ENCODE data around the gene LGALS3. TPM values are rescaled to one million over a fixed set of nuclear protein-coding genes. Genes with fewer than 3 reads are reported as not detected.

Gene LGALS3
- 14.9 and 29.6 TPM in 2 replicates for total RNA-seq

GRCh38 chr14:55129086-55129427 is at the start of gene LGALS3:
TSS of gene LGALS3 (plus strand) at chr14:55129252. CDS start at chr14:55137374, 8,122 bp downstream.

GRCh38 chr14:55191203-55192053 is 62.4 kb downstream of the LGALS3 start, which contains the start of gene DLGAP5:
TSS of gene DLGAP5 (minus strand) at chr14:55191585. CDS start at chr14:55189179, 2,406 bp downstream.

Other genes starting within 250 kb of the LGALS3 start
- 3.2 and 14.6 TPM in 2 replicates for gene GCH1, start 226.4 kb upstream of the LGALS3 start, total RNA-seq
- gene WDHD1, start 102.2 kb upstream of the LGALS3 start, total RNA-seq = 13.6 and 19.0 TPM in 2 replicates
- gene SOCS4, start 102.0 kb upstream of the LGALS3 start, total RNA-seq = 20.8 and 24.2 TPM in 2 replicates
- gene MAPK1IP1L, start 77.6 kb upstream of the LGALS3 start, total RNA-seq = 16.7 and 17.2 TPM in 2 replicates
- gene DLGAP5, start 62.3 kb downstream of the LGALS3 start, total RNA-seq = 63.7 and 74.5 TPM in 2 replicates
- 23.1 and 27.4 TPM in 2 replicates for gene FBXO34, start 142.2 kb downstream of the LGALS3 start, total RNA-seq